RPMI8226 (cell line): ENCODE results near the gene CCSER1.
"Not testable (repeated sequence)": the region's sequence is repeated elsewhere in the genome, so short reads cannot be mapped to it uniquely, and the experiment has no call there.

Experiments
- DNase-seq: peaks from one replicate; pipeline ENCODE4 v3.0.0-alpha.2; 2015

Gene CCSER1

GRCh38 chr4:90306810-90307209, 179.6 kb downstream of the CCSER1 start:
- no peak for DNase-seq

- DNase-seq = not testable (repeated sequence)
These were observed 189.9 kb downstream of the CCSER1 start for GRCh38 chr4:90317140-90317539.

DNA sequence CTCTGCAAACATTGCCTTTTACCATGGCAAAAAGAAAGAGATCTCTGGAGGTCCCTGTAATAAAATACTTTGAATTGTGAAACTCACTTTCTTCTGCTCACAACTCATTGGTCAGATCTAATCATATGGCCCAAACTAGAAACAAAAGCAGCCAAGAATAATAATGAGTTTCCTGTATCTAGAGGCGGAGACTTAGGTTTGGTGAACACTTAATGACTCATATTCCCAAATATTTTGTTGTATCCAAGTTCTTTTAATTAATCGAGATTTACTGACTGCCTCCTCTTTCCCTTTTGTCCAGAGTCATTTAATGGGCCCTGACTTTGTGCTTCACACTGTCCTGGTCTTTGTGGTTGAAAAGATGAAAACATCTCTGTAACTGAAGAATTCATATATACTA, 190.6 kb downstream of the CCSER1 start:
- no peak for DNase-seq

GRCh38 chr4:90318193-90318592, 191.0 kb downstream of the CCSER1 start:
- DNase-seq = no peak

DNA sequence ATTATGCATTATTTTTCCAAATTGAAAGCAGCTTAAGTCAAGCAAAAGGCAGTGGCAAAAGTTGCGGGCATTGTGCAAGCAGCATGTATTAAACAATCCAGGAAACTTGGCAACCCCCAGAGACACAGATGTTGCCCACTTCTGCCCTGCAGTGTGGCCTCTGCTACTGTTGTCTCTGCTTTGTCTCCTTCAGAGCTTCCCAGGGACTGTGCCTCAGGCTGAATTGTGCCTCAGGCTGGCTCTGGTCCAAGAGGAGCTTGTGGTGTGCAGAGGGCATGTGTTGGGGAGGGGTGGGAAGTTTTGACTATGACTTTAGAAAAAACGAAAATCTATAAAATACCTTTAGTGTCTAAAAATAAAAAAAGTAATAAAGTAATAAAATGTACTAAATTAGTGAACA, 201.4 kb downstream of the CCSER1 start:
- DNase-seq = no peak

DNA sequence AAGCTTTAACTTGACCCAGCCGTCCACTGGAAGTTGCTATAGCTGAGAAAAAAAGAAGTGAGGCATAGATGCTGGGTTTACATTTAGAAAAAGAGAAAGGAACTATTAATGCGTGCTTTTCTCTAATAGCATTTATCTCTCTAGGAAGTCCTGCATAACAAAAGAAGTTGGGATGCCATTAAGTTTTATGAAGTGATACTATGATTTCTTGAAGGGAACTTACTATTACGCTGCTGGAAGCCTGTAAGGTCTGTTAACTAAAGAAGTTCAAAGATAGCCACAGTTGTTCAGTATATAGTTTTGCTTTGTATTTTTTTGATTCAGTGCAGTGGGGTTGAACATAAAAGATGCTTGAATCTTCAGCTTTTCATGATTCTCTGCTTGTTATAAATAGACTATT, 203.4 kb downstream of the CCSER1 start:
- no peak for DNase-seq

GRCh38 chr4:90345549-90346215, 218.5 kb downstream of the CCSER1 start:
- DNase-seq = no peak

DNA sequence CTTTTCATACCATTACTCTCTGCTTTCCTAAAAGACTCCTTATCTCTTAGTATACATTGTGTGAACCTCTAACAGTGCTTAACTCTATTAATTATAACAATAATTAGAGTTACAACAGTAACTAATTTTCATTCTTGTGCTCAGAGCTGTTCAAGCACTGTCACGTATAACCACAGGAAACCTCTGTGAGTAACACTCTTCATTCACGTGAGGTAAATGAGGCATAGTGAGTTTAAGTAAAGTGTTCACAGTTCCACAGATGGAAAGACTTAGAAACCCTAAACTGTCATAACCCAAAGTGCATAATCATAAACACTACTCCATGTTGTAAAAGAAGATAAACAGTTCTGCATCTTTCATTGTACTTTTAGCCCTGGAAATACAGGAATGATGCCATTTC, 222.4 kb downstream of the CCSER1 start:
- no peak for DNase-seq

GRCh38 chr4:90357117-90357710, 230.0 kb downstream of the CCSER1 start:
- DNase-seq = peak; percentile 25

GRCh38 chr4:90375081-90375480, 247.9 kb downstream of the CCSER1 start:
- no peak for DNase-seq

GRCh38 chr4:90393215-90393614, 266.0 kb downstream of the CCSER1 start:
- DNase-seq = no peak

- no peak for DNase-seq
These were observed 276.6 kb downstream of the CCSER1 start for GRCh38 chr4:90403781-90404180.

- not testable (repeated sequence) for DNase-seq
These were observed 280.7 kb downstream of the CCSER1 start for GRCh38 chr4:90407897-90408296.

DNA sequence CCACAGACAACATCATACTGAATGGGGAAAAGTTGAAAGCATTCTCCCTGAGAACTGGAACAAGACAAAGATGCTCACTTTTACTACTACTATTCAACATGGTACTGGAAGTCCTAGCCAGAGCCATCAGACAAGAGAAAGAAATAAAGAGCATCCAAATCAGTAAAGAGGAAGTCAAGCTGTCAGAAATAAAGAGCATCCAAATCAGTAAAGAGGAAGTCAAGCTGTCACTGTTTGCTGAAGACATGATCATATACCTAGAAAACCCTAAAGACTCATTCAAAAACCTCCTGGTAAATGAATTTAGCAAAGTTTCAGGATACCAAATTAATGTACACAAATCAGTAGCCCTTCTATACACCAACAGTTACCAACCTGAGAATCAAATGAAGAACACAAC, 285.6 kb downstream of the CCSER1 start:
- not testable (repeated sequence) for DNase-seq

DNA sequence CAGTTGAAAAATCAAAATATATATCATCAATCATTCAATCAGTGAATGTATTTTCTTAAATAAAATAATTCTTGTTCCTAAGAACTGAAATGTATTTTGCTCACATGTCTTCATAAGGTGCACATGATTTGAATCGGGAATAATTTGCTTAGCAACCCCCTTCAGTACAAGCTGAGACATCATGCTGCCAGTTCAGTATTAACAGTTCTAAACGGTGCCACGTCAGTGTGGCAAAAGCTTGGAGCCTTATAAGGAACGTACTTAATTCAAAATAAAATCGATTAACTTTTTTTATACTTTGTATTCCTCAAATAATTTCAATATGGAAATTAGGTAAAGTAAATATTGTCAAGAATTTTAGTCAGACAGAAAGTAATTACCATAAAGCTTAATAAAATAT, 287.9 kb downstream of the CCSER1 start:
- no peak for DNase-seq

- DNase-seq = peak; percentile 7
These were observed 292.0 kb downstream of the CCSER1 start for GRCh38 chr4:90419124-90419711.

GRCh38 chr4:90421161-90421560, 294.0 kb downstream of the CCSER1 start:
- DNase-seq = no peak

DNA sequence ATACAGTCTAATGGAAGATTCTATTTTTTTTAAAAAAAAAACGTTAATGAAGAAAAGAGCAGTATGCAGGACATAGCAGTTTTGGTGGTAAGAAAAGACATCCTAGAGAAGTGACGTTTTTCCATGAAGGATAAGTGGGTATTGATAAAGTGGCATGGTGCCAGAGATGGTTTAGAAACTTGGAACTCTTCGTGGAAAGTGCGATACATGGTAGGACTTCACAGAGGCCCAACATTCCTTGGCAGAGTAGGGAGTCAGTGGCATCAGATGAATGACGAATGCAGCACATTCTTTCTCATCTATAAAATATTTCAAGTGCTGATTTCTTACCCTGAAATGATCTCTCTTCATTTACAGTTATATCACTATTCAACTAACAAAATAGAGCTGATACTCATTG, 298.7 kb downstream of the CCSER1 start:
- no peak for DNase-seq

DNA sequence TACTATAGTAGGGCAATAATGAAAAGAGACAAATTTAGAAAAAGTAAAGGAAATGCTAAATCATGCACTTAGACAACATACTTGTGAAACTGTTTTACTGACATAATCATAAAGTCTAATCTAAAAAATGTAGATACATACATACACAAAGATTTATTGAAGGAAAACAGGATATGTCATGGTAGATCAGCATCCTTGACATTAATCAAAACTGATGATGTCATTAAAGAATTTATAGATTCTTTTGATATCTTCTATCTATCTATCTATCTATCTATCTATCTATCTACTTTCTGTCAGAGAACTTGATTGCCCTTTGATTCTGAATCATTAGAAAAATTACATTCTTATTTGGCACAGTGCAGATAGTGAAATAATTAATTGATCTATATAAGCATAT, 311.3 kb downstream of the CCSER1 start:
- no peak for DNase-seq

DNA sequence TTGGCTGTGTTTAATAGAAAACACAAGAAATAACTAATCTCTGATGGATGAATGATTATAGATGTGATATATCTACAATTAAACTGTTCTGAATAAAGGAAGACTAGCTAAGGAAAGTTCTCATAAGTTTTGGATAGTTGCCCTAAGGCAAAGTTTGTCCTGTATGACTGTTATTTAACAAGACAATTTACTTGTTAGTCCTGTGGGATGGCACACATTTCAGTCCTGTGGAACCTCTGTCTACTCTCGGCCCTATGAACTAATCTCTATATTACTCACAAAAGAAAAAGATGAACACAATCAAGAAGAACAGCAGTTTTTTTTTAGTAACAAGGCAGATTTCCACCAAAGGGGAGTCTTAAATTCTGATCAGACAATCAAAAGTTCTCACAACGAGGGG, 314.6 kb downstream of the CCSER1 start:
- no peak for DNase-seq

- no peak for DNase-seq
These were observed 315.4 kb downstream of the CCSER1 start for GRCh38 chr4:90442619-90443018.

GRCh38 chr4:90443231-90443630, 316.0 kb downstream of the CCSER1 start:
- DNase-seq = no peak

DNA sequence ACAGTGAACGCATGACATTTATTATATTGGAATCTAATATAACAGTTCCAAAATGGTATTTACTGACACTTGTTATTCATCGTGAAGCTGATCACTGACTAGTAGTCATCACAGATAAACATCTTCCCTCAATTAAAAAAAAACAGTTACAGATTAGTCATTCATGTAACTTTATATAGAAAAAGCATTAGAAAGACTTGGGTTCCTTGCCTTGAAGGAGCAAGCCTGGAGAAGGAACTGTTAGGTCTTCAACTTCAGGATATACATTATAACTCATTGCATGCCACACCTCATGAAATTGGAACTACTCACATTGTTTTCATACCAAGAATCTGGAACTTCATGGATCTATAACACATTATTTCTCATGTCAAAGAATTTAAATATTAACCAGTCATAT, 317.7 kb downstream of the CCSER1 start:
- DNase-seq = no peak

GRCh38 chr4:90445380-90445779, 318.2 kb downstream of the CCSER1 start:
- DNase-seq = no peak

- DNase-seq = no peak
These were observed 322.4 kb downstream of the CCSER1 start for GRCh38 chr4:90449626-90450025.
